DND-41 (cell line): ENCODE measurements around the gene GNLY.

Experiments
- EZH2 ChIP-seq: IDR thresholded peaks from 3 replicates; pipeline ENCODE4 v1.6.1; 2012; ENCODE audit warnings: borderline replicate concordance, low read depth, mild to moderate bottlenecking, moderate library complexity, low read length, inconsistent platforms; ENCODE audit not compliant: severe bottlenecking
- TF ChIP-seq, protein P1 (sequence below): IDR thresholded peaks from 2 replicates; pipeline ENCODE4 v1.5.1; 2012; ENCODE audit warnings: borderline replicate concordance, low read length, moderate library complexity, mild to moderate bottlenecking; ENCODE audit not compliant: poor library complexity, severe bottlenecking; ENCODE audit errors: extremely low read depth

- TF ChIP-seq, protein P1, sequence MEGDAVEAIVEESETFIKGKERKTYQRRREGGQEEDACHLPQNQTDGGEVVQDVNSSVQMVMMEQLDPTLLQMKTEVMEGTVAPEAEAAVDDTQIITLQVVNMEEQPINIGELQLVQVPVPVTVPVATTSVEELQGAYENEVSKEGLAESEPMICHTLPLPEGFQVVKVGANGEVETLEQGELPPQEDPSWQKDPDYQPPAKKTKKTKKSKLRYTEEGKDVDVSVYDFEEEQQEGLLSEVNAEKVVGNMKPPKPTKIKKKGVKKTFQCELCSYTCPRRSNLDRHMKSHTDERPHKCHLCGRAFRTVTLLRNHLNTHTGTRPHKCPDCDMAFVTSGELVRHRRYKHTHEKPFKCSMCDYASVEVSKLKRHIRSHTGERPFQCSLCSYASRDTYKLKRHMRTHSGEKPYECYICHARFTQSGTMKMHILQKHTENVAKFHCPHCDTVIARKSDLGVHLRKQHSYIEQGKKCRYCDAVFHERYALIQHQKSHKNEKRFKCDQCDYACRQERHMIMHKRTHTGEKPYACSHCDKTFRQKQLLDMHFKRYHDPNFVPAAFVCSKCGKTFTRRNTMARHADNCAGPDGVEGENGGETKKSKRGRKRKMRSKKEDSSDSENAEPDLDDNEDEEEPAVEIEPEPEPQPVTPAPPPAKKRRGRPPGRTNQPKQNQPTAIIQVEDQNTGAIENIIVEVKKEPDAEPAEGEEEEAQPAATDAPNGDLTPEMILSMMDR = no peak
- TF ChIP-seq EZH2 = no peak
Observed at GRCh38 chr2:85737481-85737880, 43.3 kb downstream of the GNLY start.
